ENCODE measurements around the gene SPATA31D3. TPM values are rescaled to one million over a fixed set of nuclear protein-coding genes. Genes with fewer than 3 reads are reported as not detected.
"Not testable (repeated sequence)": the region's sequence is repeated elsewhere in the genome, so short reads cannot be mapped to it uniquely, and the experiment has no call there.

SPATA31D3 gene
- not detected in 2 replicates for total RNA-seq (2022)
- not detected for Bru-seq, nascent RNA
- not detected for BruChase-seq, experiment 1, labeled RNA remaining after a 6-hour chase
- not detected for BruChase-seq, experiment 2, labeled RNA remaining after a 2-hour chase
- long read RNA-seq, result 0 reads

- intact Hi-C loops (cut with micrococcal nuclease; ENCODE audit: unreplicated experiment); H3K4me1 Mint-ChIP-seq (ENCODE audit: low read depth, unreplicated experiment); CTCF ChIA-PET; DNase-seq; H3K4me3 Mint-ChIP-seq (ENCODE audit: low read depth, unreplicated experiment); H3K9me3 Mint-ChIP-seq (ENCODE audit: low read depth, unreplicated experiment); H3K27me3 Mint-ChIP-seq (ENCODE audit: unreplicated experiment); H3K36me3 Mint-ChIP-seq (ENCODE audit: insufficient read depth, unreplicated experiment); BruUV-seq (replicated peaks); H3K27ac Mint-ChIP-seq (ENCODE audit: unreplicated experiment): not testable (repeated sequence)
Observed at GRCh38 chr9:81943393-81943792, at the start of gene SPATA31D3. Gene SPATA31D3, plus strand, starts transcription at chr9:81943500. Its CDS starts 86 bp downstream, at chr9:81943586.

- Mint-ChIP-seq H3K36me3 (ENCODE audit: insufficient read depth, unreplicated experiment) (no peaks in the 10 kb centered on the region), H3K27ac (ENCODE audit: unreplicated experiment) (no peak overlapping the region), H3K4me3 (ENCODE audit: low read depth, unreplicated experiment) (no peak overlapping the region), H3K27me3 (ENCODE audit: unreplicated experiment) (no peaks in the 10 kb centered on the region), H3K4me1 (ENCODE audit: low read depth, unreplicated experiment) (no peaks in the 10 kb centered on the region), H3K9me3 (ENCODE audit: low read depth, unreplicated experiment) (no peaks in the 10 kb centered on the region)
- no TSS peak for BruUV-seq (replicated peaks)
- DNase-seq, result no peak
- no peak for TF ChIP-seq CTCF (IDR thresholded peaks at IDR 0.05; ENCODE audit: unreplicated experiment)
- intact Hi-C loops (cut with micrococcal nuclease; ENCODE audit: unreplicated experiment), result no loop called here
- CTCF ChIA-PET, result no interaction called here
Observed at GRCh38 chr9:81893929-81894328, 49.4 kb upstream of the SPATA31D3 start.

GRCh38 chr9:81894891-81895290 lies 48.4 kb upstream of the SPATA31D3 start:
- CTCF ChIA-PET, result no interaction called here
- no peak for DNase-seq
- Mint-ChIP-seq H3K9me3 (ENCODE audit: low read depth, unreplicated experiment) (no peaks in the 10 kb centered on the region), H3K27ac (ENCODE audit: unreplicated experiment) (no peak overlapping the region), H3K36me3 (ENCODE audit: insufficient read depth, unreplicated experiment) (no peaks in the 10 kb centered on the region), H3K27me3 (ENCODE audit: unreplicated experiment) (no peaks in the 10 kb centered on the region), H3K4me1 (ENCODE audit: low read depth, unreplicated experiment) (no peaks in the 10 kb centered on the region), H3K4me3 (ENCODE audit: low read depth, unreplicated experiment) (no peak overlapping the region)
- TF ChIP-seq CTCF (IDR thresholded peaks at IDR 0.05; ENCODE audit: unreplicated experiment), result no peak
- intact Hi-C loops (cut with micrococcal nuclease; ENCODE audit: unreplicated experiment), result no loop called here
- no TSS peak for BruUV-seq (replicated peaks)

- H3K27me3 Mint-ChIP-seq (ENCODE audit: unreplicated experiment), result no peaks in the 10 kb centered on the region
- H3K36me3 Mint-ChIP-seq (ENCODE audit: insufficient read depth, unreplicated experiment), result no peaks in the 10 kb centered on the region
- intact Hi-C loops (cut with micrococcal nuclease; ENCODE audit: unreplicated experiment), result no loop called here
- no peaks in the 10 kb centered on the region for H3K4me1 Mint-ChIP-seq (ENCODE audit: low read depth, unreplicated experiment)
- H3K9me3 Mint-ChIP-seq (ENCODE audit: low read depth, unreplicated experiment), result no peaks in the 10 kb centered on the region
- no peak for TF ChIP-seq CTCF (IDR thresholded peaks at IDR 0.05; ENCODE audit: unreplicated experiment)
- no peak overlapping the region for H3K4me3 Mint-ChIP-seq (ENCODE audit: low read depth, unreplicated experiment)
- no peak overlapping the region for H3K27ac Mint-ChIP-seq (ENCODE audit: unreplicated experiment)
- no peak for DNase-seq
- BruUV-seq (replicated peaks), result no TSS peak
- CTCF ChIA-PET, result no interaction called here
Observed at GRCh38 chr9:81896070-81896469, 47.2 kb upstream of the SPATA31D3 start.

- Mint-ChIP-seq H3K9me3 (ENCODE audit: low read depth, unreplicated experiment) (no peaks in the 10 kb centered on the region), H3K36me3 (ENCODE audit: insufficient read depth, unreplicated experiment) (no peaks in the 10 kb centered on the region), H3K4me1 (ENCODE audit: low read depth, unreplicated experiment) (no peaks in the 10 kb centered on the region), H3K27ac (ENCODE audit: unreplicated experiment) (no peak overlapping the region), H3K27me3 (ENCODE audit: unreplicated experiment) (no peaks in the 10 kb centered on the region), H3K4me3 (ENCODE audit: low read depth, unreplicated experiment) (no peak overlapping the region)
- TF ChIP-seq CTCF (IDR thresholded peaks at IDR 0.05; ENCODE audit: unreplicated experiment), result no peak
- intact Hi-C loops (cut with micrococcal nuclease; ENCODE audit: unreplicated experiment), result no loop called here
- DNase-seq, result no peak
- no TSS peak for BruUV-seq (replicated peaks)
- CTCF ChIA-PET, result no interaction called here
Observed at GRCh38 chr9:81898851-81899250, 44.4 kb upstream of the SPATA31D3 start.
